GM10266 (cell line): ENCODE measurements around the gene STARD10.
A peak's percentile ranks its signal among the peaks of the same experiment; 100 is the strongest.

Source experiments
- DNase-seq: peaks from one replicate; pipeline ENCODE4 v3.0.0; 2012; ENCODE audit errors: extremely low spot score
- CTCF ChIP-seq: IDR thresholded peaks from 2 replicates; pipeline ENCODE4 v1.5.1; 2012; ENCODE audit warnings: mild to moderate bottlenecking, low read depth; ENCODE audit not compliant: control insufficient read depth, insufficient read depth; ENCODE audit errors: missing control alignments

Gene STARD10

GRCh38 chr11:72793425-72794367 lies at the start of gene STARD10:
Gene STARD10, minus strand, starts transcription at chr11:72794047. Its CDS starts 12,866 bp downstream, at chr11:72781181.
- DNase-seq = peak; percentile 95
- TF ChIP-seq CTCF = peak; percentile 72

DNA sequence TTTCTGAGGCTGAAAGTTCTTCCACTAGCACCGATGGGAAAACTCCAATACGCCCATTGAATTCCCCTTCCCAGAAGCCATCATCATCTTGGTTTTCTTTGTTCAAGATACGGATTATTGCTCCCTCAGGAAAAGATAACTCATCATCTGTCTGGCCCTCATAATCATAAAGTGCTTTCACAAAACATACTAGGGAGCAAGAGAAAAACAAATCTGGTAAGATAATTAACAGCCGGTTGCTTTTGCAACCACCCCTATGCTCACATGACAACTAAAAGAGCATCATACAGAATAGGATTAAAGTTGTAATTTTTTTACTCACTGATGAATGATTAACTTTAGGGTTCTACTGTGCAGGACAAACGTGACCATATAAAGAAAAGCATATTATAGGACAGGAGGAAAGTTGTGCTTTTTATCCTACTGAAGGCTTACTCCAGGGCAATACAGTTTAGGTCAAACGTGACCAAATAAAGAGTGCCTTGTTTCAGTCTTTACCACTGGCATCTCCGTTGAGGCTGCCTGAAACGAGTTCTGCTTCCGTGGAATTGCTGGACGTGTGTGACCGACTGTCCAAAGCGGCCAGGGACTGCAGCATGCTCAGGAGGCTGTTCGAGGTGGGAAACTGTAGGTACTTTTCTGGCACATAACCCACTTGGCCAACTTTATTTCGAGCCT lies 48.9 kb upstream of the STARD10 start:
- no peak for DNase-seq
- no peak for TF ChIP-seq CTCF

DNA sequence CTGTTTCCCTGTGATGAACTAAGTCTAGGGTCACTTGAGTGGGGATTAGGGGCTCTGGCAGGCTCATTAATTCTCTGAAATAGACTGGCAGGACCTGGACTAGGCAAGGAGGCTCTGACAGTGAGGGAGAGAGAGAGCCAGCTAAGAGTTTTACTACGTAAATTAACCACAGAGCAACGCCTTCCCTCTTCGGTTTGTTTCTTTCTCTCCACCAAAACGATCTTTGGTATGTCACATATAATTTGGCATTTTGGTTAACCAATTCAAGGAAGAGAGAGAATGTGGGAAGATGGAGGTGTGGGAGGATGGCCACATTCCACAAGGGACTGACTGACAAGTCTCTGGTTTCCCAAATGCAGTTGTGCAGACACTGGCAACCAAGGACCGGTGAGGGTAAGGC lies 48.3 kb upstream of the STARD10 start:
- no peak for TF ChIP-seq CTCF
- DNase-seq = no peak

GRCh38 chr11:72841397-72841796 lies 47.5 kb upstream of the STARD10 start:
- no peak for TF ChIP-seq CTCF
- DNase-seq = no peak

DNA sequence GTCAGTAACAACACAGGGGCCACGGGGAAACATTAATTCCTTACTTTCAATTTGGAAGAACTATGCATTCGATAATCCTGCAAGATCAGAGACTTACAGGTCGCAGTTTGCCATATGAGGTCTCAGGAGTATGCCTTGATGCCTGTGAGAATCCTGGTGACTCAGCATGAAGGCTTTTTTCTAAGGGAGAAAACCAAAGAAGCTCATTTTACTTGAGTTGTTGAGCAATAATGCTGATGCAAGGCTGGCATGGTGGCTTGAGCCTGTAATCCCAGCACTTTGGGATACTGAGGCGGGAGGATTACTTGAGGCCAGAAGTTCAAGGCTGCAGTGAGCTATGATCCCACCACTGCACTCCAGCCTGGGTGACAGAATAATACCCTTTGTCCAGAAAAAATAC lies 46.9 kb upstream of the STARD10 start:
- DNase-seq = no peak
- no peak for TF ChIP-seq CTCF

GRCh38 chr11:72838691-72839305 lies 45.0 kb upstream of the STARD10 start:
- no peak for DNase-seq
- no peak for TF ChIP-seq CTCF
